Neuronal stem cell (in vitro differentiated cells): ENCODE results near the gene HTRA3.
A peak's percentile ranks its signal among the peaks of the same experiment; 100 is the strongest.

Experiments used
- DNase-seq: peaks from one replicate; pipeline ENCODE4 v3.0.0-alpha.2; 2013; ENCODE audit warnings: low spot score
- H2AFZ ChIP-seq: one replicate; pipeline ENCODE4 v1.6.1; 2013; ENCODE audit warnings: mild to moderate bottlenecking, low read length, inconsistent platforms
- H2AK5ac ChIP-seq: 2 replicates; pipeline ENCODE4 v1.6.1; 2013; ENCODE audit warnings: low read depth, mild to moderate bottlenecking, inconsistent platforms, low read length, moderate library complexity, mixed read lengths
- H2BK120ac ChIP-seq: 2 replicates; pipeline ENCODE4 v1.6.1; 2013; ENCODE audit warnings: low read depth, mild to moderate bottlenecking, inconsistent platforms, low read length, moderate library complexity, mixed read lengths
- H2BK12ac ChIP-seq: one replicate; pipeline ENCODE4 v1.6.1; 2013; ENCODE audit warnings: low read length, inconsistent platforms
- H2BK15ac ChIP-seq: 2 replicates; pipeline ENCODE4 v1.6.1; 2013; ENCODE audit warnings: mild to moderate bottlenecking, low read length, inconsistent platforms, mixed read lengths
- H2BK5ac ChIP-seq: one replicate; pipeline ENCODE4 v1.6.1; 2013; ENCODE audit warnings: inconsistent platforms, mild to moderate bottlenecking, low read length, moderate library complexity
- H3K14ac ChIP-seq: one replicate; pipeline ENCODE4 v1.6.1; 2013; ENCODE audit warnings: low read length, inconsistent platforms
- H3K18ac ChIP-seq: 2 replicates; pipeline ENCODE4 v1.6.1; 2013; ENCODE audit warnings: low read length, inconsistent platforms
- H3K23ac ChIP-seq: 2 replicates; pipeline ENCODE4 v1.6.1; 2013; ENCODE audit warnings: low read depth, mild to moderate bottlenecking, mixed read lengths, low read length, inconsistent platforms; ENCODE audit not compliant: poor library complexity
- H3K27ac ChIP-seq: replicated peaks from 3 replicates; pipeline ENCODE4 v1.5.1; 2013; ENCODE audit warnings: low read length, inconsistent platforms
- H3K27me3 ChIP-seq, 3 experiments: 2 replicates each; pipeline ENCODE4 v1.6.1; 2013; ENCODE audit warnings: low read length in 3 of 3, mild to moderate bottlenecking in 2 of 3, inconsistent platforms in 1 of 3, low read depth in 1 of 3, mixed read lengths in 1 of 3, moderate library complexity in 1 of 3; ENCODE audit not compliant: control insufficient read depth in 3 of 3, insufficient read depth in 3 of 3
- H3K36me3 ChIP-seq, 2 donors: replicated peaks in 1 of 2; 2 replicates each; pipeline ENCODE4 v1.6.1; 2013; ENCODE audit warnings: low read length in 2 of 2; ENCODE audit not compliant: control insufficient read depth in 2 of 2, insufficient read depth in 2 of 2
- H3K4ac ChIP-seq: 2 replicates; pipeline ENCODE4 v1.6.1; 2013; ENCODE audit warnings: inconsistent platforms, mild to moderate bottlenecking, low read length, moderate library complexity
- H3K4me1 ChIP-seq, 2 donors: 1 replicate in 1 of 2; 2 replicates in 1 of 2; pipeline ENCODE4 v1.6.1; 2013; ENCODE audit warnings: low read length in 2 of 2, low read depth in 1 of 2; ENCODE audit not compliant: control insufficient read depth in 2 of 2, insufficient read depth in 1 of 2
- H3K4me2 ChIP-seq: one replicate; pipeline ENCODE4 v1.6.1; 2013; ENCODE audit warnings: mild to moderate bottlenecking, low read length, inconsistent platforms; ENCODE audit not compliant: insufficient read depth, poor library complexity, severe bottlenecking
- H3K4me3 ChIP-seq, 2 donors: 2 replicates each; pipeline ENCODE4 v1.5.1; 2013; ENCODE audit warnings: low read length in 2 of 2, mild to moderate bottlenecking in 2 of 2, inconsistent platforms in 1 of 2, moderate library complexity in 1 of 2
- H3K79me1 ChIP-seq: one replicate; pipeline ENCODE4 v1.6.1; 2013; ENCODE audit warnings: low read depth, mild to moderate bottlenecking, inconsistent platforms, low read length, moderate library complexity
- H3K9ac ChIP-seq: one replicate; pipeline ENCODE4 v1.6.1; 2013; ENCODE audit warnings: mild to moderate bottlenecking, low read depth, low read length, inconsistent platforms; ENCODE audit not compliant: poor library complexity
- H3K9me3 ChIP-seq, 2 donors: replicated peaks in 1 of 2; 2 replicates each; pipeline versions ENCODE3 to v1.6.1; 2013; ENCODE audit warnings: low read length in 2 of 2, mild to moderate bottlenecking in 2 of 2, inconsistent platforms in 1 of 2, low read depth in 1 of 2, mixed read lengths in 1 of 2, moderate library complexity in 1 of 2; ENCODE audit not compliant: control insufficient read depth in 2 of 2, insufficient read depth in 1 of 2
- H4K8ac ChIP-seq: one replicate; pipeline ENCODE4 v1.6.1; 2013; ENCODE audit warnings: low read depth, mild to moderate bottlenecking, inconsistent platforms, low read length, moderate library complexity
- H4K91ac ChIP-seq: one replicate; pipeline ENCODE4 v1.6.1; 2013; ENCODE audit warnings: low read length, low read depth, mild to moderate bottlenecking, inconsistent platforms; ENCODE audit not compliant: poor library complexity
- WGBS, 2 donors: extraction: QIAGEN DNeasy Blood & Tissue Kit; methylation state at CpG; one replicate each; pipeline ENCODE4 v1.1.7; 2013; ENCODE audit warnings: missing lambda C conversion rate in 2 of 2, mixed read lengths in 1 of 2; ENCODE audit not compliant: insufficient read length in 2 of 2, insufficient replicate concordance in 1 of 2; ENCODE audit errors: extremely low coverage in 2 of 2; 5-methylcytosine and 5-hydroxymethylcytosine counted together

The HTRA3 gene

GRCh38 chr4:8318509-8318908, 49.0 kb downstream of the HTRA3 start:
- H3K4me1 ChIP-seq = peaks cover 19 to 22% of the 10 kb centered on the region in 2 donors
- H2BK5ac ChIP-seq = no peak overlapping the region
- no peak overlapping the region for H4K8ac ChIP-seq
- no peak overlapping the region for H3K23ac ChIP-seq
- H3K14ac ChIP-seq = no peak overlapping the region
- no peak for DNase-seq
- whole genome bisulfite sequencing, 2 donors = no CpG with 5 or more reads among the region's 7 CpGs
- no peak overlapping the region for H3K4me3 ChIP-seq
- H2AK5ac ChIP-seq = no peak overlapping the region
- H3K4me2 ChIP-seq = no peak overlapping the region
- H2BK12ac ChIP-seq = no peak overlapping the region
- H2AFZ ChIP-seq = no peak overlapping the region
- peaks cover 0 to 4% of the 10 kb centered on the region in 2 donors for H3K9me3 ChIP-seq
- H3K9ac ChIP-seq = no peak overlapping the region
- no peaks in the 10 kb centered on the region for H3K27me3 ChIP-seq
- no peaks in the 10 kb centered on the region for H3K79me1 ChIP-seq
- H4K91ac ChIP-seq = no peak overlapping the region
- no peaks in the 10 kb centered on the region for H3K36me3 ChIP-seq
- no peak overlapping the region for H3K4ac ChIP-seq
- no peak overlapping the region for H2BK120ac ChIP-seq
- no peak overlapping the region for H2BK15ac ChIP-seq
- no peak overlapping the region for H3K18ac ChIP-seq
- no peak overlapping the region for H3K27ac ChIP-seq

GRCh38 chr4:8319061-8319460, 49.5 kb downstream of the HTRA3 start:
- Histone ChIP-seq H3K4me1 (peaks cover 19 to 22% of the 10 kb centered on the region in 2 donors), H2AK5ac (no peak overlapping the region), H3K4me2 (no peak overlapping the region), H3K23ac (no peak overlapping the region), H2BK12ac (no peak overlapping the region), H3K27me3 (no peaks in the 10 kb centered on the region), H3K4ac (no peak overlapping the region), H3K18ac (no peak overlapping the region), H3K9ac (no peak overlapping the region), H4K91ac (no peak overlapping the region), H3K36me3 (no peaks in the 10 kb centered on the region), H2AFZ (no peak overlapping the region), H2BK120ac (no peak overlapping the region), H3K27ac (no peak overlapping the region), H2BK5ac (no peak overlapping the region), H3K79me1 (no peaks in the 10 kb centered on the region), H2BK15ac (no peak overlapping the region), H4K8ac (no peak overlapping the region), H3K14ac (no peak overlapping the region), H3K9me3 (peaks cover 0 to 6% of the 10 kb centered on the region in 2 donors), H3K4me3 (no peak overlapping the region)
- WGBS, 2 donors = no CpG with 5 or more reads among the region's 6 CpGs
- DNase-seq = no peak

GRCh38 chr4:8319731-8320385, 50.3 kb downstream of the HTRA3 start:
- Histone ChIP-seq H3K4ac (no peak overlapping the region), H4K8ac (no peak overlapping the region), H2BK120ac (no peak overlapping the region), H3K18ac (no peak overlapping the region), H3K14ac (no peak overlapping the region), H3K79me1 (no peaks in the 10 kb centered on the region), H2AFZ (no peak overlapping the region), H3K9ac (no peak overlapping the region), H2BK5ac (no peak overlapping the region), H2BK15ac (no peak overlapping the region), H3K4me2 (no peak overlapping the region), H4K91ac (no peak overlapping the region), H3K4me3 (no peak overlapping the region), H3K23ac (no peak overlapping the region), H3K4me1 (peaks cover 19 to 20% of the 10 kb centered on the region in 2 donors), H2BK12ac (peak overlapping the region; percentile 27), H3K36me3 (no peaks in the 10 kb centered on the region), H2AK5ac (peak overlapping the region; percentile 15), H3K9me3 (peaks cover 0 to 9% of the 10 kb centered on the region in 2 donors), H3K27me3 (no peaks in the 10 kb centered on the region), H3K27ac (no peak overlapping the region)
- WGBS, 2 donors = no CpG with 5 or more reads among the region's 13 CpGs
- no peak for DNase-seq

DNA sequence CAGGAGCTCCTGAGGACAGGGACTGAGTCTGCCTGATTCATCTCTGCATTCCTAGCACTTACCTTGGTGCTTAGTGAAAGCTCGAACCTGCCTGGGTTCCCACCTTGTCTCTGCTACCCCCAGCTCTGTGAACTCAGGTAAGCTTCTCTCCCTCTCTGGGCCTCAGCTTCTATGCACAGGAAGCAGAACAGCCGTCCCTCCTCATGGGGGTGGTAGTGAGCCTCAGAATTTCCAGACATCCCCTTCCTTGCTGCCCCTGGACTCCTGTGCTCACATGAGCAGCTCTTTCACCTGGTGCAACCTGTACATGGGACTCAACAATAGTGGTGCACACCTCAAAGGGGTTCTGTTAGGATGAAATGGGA, 50.8 kb downstream of the HTRA3 start:
- no peak overlapping the region for H3K23ac ChIP-seq
- no peak overlapping the region for H4K8ac ChIP-seq
- no peak overlapping the region for H2BK5ac ChIP-seq
- no peak for DNase-seq
- WGBS, 2 donors = no CpG with 5 or more reads among the region's 2 CpGs
- no peak overlapping the region for H3K9ac ChIP-seq
- no peak overlapping the region for H3K14ac ChIP-seq
- H3K4me1 ChIP-seq = peaks cover 15 to 16% of the 10 kb centered on the region in 2 donors
- H3K79me1 ChIP-seq = no peaks in the 10 kb centered on the region
- no peak overlapping the region for H3K27ac ChIP-seq
- H3K36me3 ChIP-seq = no peaks in the 10 kb centered on the region
- H3K9me3 ChIP-seq = peaks cover 0 to 9% of the 10 kb centered on the region in 2 donors
- no peak overlapping the region for H2BK15ac ChIP-seq
- no peak overlapping the region for H3K4me3 ChIP-seq
- H3K27me3 ChIP-seq = no peaks in the 10 kb centered on the region
- no peak overlapping the region for H2BK120ac ChIP-seq
- no peak overlapping the region for H3K4me2 ChIP-seq
- H2AK5ac ChIP-seq = peak overlapping the region; percentile 15
- no peak overlapping the region for H4K91ac ChIP-seq
- H2AFZ ChIP-seq = no peak overlapping the region
- H3K4ac ChIP-seq = no peak overlapping the region
- H3K18ac ChIP-seq = no peak overlapping the region
- peak overlapping the region; percentile 27 for H2BK12ac ChIP-seq
